GM18502 (cell line): ENCODE results near the gene TSPAN14.
"Not testable (repeated sequence)": the region's sequence is repeated elsewhere in the genome, so short reads cannot be mapped to it uniquely, and the experiment has no call there.

Source experiments
- ATAC-seq: cut with Tn5 transposase; IDR thresholded peaks from one replicate; pipeline ENCODE4 v1.9.1; 2021; ENCODE audit warnings: mild to moderate bottlenecking; ENCODE audit not compliant: unreplicated experiment, poor library complexity

The TSPAN14 gene

GRCh38 chr10:80453842-80454512, at the start of gene TSPAN14:
TSPAN14 (plus strand) TSS chr10:80454310; CDS start chr10:80489234, 34,924 bp downstream.
- peak; percentile 64 for ATAC-seq

DNA sequence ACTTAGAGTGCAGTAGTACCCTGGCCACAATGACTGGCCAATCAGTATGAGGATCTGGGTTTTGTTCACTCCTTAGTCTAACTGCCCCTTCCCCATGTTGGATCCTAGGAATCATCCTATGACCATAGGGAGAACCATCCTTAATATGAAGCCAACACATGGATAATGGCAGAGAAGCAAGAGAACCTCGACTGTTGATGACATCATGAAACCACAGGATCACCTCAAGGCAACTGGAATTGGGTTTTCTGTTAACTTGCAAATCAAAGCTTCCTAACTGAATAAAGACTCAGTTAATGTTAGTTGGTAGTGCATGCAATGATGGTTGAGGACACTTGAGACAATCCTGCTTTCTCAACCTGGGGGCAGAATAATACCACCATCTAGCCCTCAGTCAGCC, 49.1 kb upstream of the TSPAN14 start:
- no peak for ATAC-seq

DNA sequence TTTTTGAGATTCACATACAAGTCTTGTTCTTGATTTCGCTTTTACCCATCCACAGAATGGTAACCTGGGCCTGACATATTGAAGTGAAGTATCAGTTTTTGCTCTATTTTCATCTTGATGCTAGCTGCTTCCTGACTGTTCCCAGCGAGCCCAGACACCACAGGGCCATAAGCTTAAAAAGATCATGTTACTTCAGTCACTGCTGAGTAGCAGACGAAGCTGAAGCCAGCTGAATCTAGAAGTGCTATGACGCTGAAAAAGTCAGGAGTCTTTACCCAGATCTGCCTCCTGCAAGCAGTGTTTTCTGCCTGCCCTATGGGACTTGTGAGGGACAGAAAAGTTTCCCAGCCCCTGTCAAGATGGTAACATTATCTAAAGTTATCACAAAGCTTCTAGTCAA, 48.5 kb upstream of the TSPAN14 start:
- ATAC-seq = no peak

DNA sequence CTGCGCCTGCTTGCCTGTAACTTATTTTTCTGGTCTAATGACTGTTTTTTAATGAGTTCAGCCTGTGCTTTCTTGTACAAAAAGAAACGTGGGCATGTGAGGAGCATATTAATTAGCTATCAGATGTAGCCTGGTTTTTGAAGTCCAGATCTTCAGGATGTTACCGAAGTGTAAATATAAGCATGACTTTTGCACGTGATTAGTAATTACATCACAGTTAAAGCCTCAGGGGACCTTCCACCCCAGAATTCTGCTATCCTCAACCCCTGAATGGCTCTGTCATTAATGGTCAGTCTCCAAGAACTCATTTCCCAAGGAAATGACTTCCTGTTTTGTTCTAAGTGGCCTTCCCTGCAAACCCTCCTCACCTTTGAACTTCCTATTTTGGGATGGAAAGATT, 47.9 kb upstream of the TSPAN14 start:
- ATAC-seq = no peak

DNA sequence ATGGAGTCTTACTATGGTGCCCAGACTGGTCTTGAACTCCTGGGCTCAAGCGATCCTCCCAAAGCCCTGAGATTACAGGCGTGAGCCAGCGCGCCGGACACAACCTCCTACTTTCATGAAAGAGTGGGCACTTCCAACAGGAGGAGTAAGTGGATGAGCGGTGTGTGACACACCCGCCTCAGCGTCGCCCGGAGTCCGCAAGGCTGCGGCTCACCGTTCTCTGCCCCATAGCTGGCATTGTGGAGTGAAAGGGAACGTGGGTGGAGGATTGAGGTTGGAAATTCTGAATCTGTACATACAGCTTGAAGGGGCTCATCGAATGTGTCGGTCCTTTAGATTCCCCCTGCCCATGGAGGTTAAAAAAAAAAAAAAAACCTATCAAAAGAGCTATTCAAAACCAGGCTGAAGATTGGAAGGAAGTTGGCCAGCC, 46.3 kb upstream of the TSPAN14 start:
- peak; percentile 33 for ATAC-seq

DNA sequence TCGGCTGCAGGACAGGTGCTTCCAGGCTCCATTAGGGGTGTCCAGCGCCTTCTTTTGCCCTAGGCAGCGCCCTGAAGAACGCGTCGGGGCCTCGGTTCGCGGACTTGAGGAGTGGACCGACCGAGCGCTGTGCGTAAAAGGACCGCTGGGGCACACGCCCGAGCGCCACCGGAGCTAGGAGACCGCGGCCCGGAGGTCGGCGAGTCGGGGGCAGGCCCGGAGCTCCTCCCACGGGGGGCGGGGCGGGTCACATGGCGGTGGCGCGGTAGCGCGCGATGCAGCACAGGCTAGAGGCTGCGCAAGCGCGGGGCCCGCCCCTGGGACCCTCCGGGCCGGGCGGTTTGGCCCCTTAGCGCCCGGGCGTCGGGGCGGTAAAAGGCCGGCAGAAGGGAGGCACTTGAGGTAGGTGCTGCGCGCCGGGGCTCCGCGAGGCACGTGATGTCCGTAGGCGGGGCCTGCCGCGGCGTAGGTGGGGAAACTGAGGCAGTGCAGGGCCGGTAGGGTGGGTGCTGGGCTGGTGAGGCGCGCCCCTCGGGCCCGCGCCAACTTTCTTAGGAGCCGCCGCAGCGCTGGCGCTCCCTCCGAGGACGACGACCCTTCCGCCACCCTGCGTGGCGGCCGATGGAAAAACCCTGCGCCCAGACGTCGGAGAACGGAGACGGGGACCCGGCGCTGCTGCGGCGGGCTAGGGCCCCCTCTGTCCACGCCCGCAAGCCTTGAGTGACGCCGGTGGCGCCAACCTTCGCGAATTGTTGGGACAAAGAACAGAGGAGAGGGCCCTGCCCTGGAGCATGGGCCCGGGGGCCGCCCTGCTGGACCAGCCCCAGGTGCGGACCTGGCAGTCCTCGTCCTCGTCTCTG, 45.6 kb upstream of the TSPAN14 start, which contains the start of gene PRXL2A:
Gene PRXL2A (plus strand): TSS at position 310 of the 860 bp plus-strand sequence. CDS start 11,917 bp downstream, outside the sequence.
- ATAC-seq = peak; percentile 96

- ATAC-seq = no peak
Measured at GRCh38 chr10:80409121-80409520, 45.0 kb upstream of the TSPAN14 start.

DNA sequence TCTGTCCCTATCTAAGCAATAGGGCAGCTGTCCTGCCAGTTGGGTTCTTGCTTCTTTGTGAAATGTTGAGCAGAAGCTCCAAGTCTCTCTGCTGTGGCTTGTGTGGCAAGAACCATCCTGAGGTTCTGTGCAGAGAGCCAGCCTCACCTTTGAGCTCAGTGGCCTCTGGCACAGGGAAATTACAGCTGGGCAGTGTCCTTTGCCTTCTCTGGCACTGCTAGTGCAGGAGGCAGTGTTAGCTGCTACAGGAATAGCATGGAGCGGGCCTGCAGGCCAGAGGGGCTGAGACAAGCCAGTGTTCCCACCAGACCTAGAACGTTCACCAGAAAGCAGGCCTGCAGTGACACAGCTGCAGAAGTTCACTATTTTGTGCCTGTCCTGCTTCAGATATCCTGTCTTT, 44.0 kb upstream of the TSPAN14 start:
- no peak for ATAC-seq

DNA sequence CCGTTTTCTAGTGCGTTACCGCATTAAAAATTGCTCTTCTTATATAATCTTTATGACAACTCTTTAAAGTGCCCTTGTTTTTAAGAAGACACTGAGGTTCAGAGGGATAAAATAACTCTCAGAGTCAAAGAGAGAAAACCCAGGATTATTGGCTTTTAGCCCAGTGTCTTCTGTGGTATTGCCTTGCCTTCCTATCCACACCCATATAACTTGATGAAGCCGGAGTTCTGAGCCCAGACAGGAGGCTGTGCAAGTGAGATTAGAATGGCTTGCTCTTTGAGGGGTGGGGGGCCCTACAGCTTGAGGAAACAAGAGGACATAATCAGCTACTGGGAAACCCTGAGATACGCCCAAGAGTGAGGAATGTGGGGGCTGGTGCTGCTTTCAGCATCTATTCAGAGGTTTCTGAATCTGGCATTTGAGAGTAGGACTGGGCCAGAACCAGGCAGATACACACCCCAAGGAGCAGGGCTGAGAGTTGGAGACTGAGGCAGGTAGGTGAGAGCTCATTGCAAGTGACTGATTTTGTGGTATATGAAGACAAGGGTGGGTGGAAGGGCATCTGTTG, 43.4 kb upstream of the TSPAN14 start:
- no peak for ATAC-seq

DNA sequence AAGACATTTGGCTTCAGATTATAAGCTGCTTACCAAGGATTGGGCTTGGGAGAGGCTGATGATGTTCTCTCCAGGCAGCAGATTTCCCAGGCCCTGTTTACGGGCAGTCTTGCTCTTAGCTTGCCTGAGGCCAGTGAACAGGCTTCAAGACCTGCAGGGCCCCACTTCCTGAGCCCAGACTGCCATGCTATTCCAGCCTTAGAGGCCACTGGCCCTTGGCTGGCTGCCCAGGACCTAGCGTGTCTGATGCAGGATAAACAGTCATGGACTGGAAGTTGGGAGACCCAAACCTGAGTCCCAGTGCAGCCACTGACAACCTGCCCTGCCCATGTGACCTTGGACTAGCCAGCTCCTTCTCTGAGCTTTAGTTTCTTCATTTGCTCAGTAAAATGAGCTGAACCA, 42.8 kb upstream of the TSPAN14 start:
- no peak for ATAC-seq

DNA sequence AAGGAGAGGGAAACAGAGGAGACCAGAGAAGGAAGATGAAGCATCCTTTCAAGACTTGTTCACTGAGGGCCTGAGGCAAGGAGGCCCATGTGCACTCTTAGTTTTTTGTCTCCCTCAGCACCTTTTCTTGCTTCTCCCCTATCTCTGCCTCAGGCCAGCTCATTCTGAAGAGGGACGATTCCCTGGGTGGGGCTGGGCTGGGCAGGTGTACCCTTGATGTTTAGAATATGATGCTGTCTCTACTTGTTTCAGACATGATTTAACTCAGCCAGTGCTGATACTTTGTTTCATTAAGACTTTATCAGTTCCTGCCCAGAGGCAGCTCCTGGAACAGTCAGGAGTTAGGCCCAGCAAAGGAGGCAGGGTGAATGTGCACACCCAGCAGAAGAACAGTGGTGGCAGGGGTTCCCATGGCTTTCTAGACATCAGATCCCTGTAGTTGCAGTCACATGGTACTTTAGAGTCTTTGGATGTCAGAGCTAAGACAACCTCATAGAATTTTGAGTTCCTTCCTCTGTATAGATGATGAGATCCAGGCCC, 42.4 kb upstream of the TSPAN14 start:
- ATAC-seq = no peak

DNA sequence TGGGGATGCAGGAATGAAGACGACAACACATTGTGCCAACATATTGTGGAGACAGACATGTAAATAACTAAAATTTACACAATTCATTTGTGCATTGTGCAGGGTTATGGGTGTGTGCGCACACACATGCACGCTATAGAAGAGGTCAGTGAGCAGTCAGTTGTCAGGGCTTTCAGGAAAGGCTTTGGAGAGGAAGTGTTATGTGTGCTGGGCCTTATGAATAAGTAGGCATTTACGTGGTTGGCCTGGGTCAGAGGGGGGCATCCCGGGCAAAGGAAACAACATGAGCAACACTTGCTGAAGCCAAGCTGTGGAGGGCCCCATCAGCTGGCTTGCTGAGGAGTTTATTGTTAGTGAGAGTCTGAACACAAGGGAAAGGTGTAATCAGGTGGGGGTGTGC, 41.6 kb upstream of the TSPAN14 start:
- ATAC-seq = no peak

DNA sequence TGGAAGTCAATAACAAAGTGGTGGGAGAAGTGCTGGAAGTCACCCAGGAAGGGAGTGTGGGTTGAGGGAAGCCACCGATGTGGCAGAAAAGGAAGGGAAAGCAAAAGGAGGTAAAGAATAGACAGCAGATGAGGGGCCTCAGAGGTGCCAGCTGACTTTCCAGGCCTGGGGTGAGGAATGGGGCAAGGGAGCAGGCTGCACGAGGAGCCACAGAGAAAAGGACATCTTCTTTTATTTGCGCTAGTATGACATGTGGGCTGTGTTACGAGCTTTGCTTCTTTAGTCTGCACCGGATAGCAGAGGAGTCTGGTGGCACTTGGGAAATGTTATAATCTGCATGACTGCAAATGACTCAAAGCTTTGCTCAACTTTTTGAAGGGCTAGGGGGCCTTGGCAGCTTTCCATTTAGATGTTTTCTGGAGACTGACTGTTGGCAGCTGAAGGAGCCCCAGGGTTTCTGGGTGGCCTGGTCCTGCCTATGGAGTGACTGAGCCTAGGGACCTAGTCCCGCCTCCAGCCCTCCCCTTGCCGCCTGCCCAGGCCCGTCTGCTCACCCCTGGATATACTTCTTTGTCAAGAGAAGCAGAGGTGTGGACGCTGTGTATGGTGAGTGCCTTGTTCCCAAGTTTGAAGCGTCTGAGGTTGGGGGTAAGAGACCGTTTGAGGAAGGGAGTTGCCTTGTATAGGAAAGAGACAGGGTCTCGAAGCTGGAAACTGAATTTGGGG, 40.7 kb upstream of the TSPAN14 start:
- no peak for ATAC-seq

GRCh38 chr10:80414142-80414895, 39.8 kb upstream of the TSPAN14 start:
- ATAC-seq = no peak

DNA sequence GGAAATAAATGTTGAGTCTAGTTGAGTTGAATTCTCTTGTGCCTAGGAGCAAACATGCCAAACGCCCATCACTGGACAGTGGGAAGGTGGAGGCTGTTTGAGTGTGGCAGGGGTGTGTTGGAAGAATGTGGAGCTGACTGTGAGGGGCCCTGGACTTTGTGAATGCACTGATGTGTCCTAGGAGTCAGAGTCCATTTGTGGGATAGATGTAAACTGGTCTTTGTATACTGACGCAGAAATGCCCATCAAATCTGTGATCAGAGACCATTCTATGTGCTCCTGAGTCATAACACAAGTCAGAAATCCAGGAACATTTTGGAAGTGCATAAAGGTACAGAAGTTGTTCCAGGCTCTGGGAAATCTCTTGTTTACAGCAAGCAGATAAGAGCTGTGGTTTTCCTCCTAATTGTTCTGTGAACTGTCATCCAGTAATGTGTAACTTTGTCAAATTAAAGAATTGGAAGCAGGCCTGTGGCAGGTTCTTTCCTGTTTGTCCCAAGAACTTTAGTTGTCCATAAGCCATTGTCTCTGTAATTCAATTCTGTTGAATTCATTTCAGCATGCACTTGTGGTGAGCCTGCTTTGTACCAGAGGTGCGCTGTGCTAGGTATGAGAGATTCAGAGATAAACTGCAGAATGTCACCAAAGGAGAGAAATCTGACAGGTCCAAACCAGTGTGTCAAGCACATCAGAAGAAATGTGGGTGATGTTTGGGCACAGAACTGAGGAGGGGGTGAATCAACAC, 38.2 kb upstream of the TSPAN14 start:
- ATAC-seq = no peak

DNA sequence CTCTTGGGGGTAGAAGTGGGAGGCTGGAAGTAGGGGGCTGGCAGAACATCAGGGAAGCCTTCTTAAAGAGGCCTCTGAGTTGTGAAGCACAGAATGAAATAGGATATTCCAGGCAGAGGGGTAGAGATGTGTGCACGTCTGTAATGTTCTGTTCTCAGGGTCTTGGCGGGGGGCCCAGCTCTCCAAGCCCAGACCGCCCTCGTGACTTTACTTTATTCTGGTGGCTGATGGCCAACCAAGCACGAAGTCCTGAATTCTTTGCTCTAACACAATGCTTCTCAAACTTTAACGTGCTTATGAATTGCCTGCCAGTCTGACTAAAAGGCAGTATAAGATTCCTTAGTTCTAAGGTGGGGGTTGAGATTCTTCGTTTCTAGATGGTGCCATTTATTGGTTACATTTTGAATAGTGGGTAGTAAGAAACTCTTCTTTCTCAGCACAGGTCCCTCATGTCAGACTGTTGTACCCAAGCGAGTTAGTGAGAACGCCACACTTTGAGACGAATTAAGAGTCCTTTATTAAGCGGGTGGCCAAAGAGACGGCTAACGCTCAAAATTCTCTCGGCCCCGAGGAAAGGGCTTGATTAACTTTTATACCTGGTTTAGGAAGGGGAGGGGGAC, 37.5 kb upstream of the TSPAN14 start:
- no peak for ATAC-seq

DNA sequence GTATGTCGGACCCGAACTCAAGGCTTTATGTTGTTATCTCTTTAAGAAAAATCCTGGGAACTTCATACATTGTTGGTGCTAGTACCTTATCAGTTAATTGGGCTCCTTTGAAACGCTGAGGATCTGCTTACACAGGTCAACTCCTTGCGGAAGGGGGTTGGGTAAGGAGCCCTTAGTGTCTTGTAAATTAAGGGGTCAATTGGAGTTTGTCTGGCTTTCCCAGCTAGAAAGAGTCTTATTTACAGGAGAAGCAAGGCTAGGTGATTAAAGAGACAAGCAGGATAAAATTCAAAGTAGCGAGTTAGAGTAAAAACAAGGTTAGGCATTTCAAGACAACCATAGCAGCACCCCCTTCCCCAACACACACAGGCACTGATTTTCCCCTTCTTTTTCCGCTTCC, 36.9 kb upstream of the TSPAN14 start:
- ATAC-seq = not testable (repeated sequence)

- peak; percentile 47 for ATAC-seq
Measured at GRCh38 chr10:80421050-80421706, 32.9 kb upstream of the TSPAN14 start.
